Measurements from ENCODE around the gene CHRNB2. TPM values are rescaled to one million over a fixed set of nuclear protein-coding genes. Genes with fewer than 3 reads are reported as not detected.

The CHRNB2 gene
- total and polyA plus RNA-seq, 9 of the 15 experiments (the other 6 are each of a cell fraction or from before 2014, with no cell fraction given): 0.01 TPM; not detected in 8

DNA sequence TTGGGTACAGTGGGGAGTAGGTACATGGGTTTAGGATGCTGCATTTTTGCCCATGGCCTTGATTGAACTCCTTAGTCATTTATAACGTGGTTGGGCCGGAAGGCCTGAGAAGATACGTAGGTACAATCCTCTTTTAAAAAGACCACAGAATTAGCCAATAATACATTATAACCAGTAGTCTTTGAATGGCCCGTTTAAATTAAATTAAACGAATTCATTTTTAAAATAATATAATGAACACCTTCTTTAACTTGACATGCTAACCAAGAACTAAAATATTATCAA, 60.5 kb downstream of the CHRNB2 start (continued):
- TF ChIP-seq ZNF347 (CRISPR knock-in tag; IDR thresholded peaks at IDR 0.05; ENCODE audit: low read depth): no peak
- TF ChIP-seq LCOR (CRISPR knock-in tag; IDR thresholded peaks at IDR 0.05): no peak
- TF ChIP-seq YBX1 (IDR thresholded peaks at IDR 0.05): no peak
- no peak for TF ChIP-seq SMAD2 (IDR thresholded peaks at IDR 0.05; ENCODE audit: low read depth, low read length)
- TF ChIP-seq HNRNPL (IDR thresholded peaks at IDR 0.05; ENCODE audit: low read depth, low read length): no peak
- no peak for TF ChIP-seq ZNF184 (CRISPR knock-in tag; IDR thresholded peaks at IDR 0.05)
- TF ChIP-seq, protein P1, sequence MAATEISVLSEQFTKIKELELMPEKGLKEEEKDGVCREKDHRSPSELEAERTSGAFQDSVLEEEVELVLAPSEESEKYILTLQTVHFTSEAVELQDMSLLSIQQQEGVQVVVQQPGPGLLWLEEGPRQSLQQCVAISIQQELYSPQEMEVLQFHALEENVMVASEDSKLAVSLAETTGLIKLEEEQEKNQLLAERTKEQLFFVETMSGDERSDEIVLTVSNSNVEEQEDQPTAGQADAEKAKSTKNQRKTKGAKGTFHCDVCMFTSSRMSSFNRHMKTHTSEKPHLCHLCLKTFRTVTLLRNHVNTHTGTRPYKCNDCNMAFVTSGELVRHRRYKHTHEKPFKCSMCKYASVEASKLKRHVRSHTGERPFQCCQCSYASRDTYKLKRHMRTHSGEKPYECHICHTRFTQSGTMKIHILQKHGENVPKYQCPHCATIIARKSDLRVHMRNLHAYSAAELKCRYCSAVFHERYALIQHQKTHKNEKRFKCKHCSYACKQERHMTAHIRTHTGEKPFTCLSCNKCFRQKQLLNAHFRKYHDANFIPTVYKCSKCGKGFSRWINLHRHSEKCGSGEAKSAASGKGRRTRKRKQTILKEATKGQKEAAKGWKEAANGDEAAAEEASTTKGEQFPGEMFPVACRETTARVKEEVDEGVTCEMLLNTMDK (IDR thresholded peaks at IDR 0.05; ENCODE audit: borderline replicate concordance, insufficient read depth, low read depth, low read length, poor library complexity, severe bottlenecking): no peak
- TF ChIP-seq, protein P2, sequence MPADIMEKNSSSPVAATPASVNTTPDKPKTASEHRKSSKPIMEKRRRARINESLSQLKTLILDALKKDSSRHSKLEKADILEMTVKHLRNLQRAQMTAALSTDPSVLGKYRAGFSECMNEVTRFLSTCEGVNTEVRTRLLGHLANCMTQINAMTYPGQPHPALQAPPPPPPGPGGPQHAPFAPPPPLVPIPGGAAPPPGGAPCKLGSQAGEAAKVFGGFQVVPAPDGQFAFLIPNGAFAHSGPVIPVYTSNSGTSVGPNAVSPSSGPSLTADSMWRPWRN (IDR thresholded peaks at IDR 0.05; ENCODE audit: low read depth): no peak
- TF ChIP-seq HNRNPH1 (optimal IDR thresholded peaks at IDR 0.05; ENCODE audit: low read depth, low read length): no peak
- TF ChIP-seq, protein P3, sequence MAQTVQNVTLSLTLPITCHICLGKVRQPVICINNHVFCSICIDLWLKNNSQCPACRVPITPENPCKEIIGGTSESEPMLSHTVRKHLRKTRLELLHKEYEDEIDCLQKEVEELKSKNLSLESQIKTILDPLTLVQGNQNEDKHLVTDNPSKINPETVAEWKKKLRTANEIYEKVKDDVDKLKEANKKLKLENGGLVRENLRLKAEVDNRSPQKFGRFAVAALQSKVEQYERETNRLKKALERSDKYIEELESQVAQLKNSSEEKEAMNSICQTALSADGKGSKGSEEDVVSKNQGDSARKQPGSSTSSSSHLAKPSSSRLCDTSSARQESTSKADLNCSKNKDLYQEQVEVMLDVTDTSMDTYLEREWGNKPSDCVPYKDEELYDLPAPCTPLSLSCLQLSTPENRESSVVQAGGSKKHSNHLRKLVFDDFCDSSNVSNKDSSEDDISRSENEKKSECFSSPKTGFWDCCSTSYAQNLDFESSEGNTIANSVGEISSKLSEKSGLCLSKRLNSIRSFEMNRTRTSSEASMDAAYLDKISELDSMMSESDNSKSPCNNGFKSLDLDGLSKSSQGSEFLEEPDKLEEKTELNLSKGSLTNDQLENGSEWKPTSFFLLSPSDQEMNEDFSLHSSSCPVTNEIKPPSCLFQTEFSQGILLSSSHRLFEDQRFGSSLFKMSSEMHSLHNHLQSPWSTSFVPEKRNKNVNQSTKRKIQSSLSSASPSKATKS (CRISPR knock-in tag; IDR thresholded peaks at IDR 0.05): no peak
- TF ChIP-seq CREM (IDR thresholded peaks at IDR 0.05; ENCODE audit: low read depth): no peak
- TF ChIP-seq TOE1 (IDR thresholded peaks at IDR 0.05; ENCODE audit: borderline replicate concordance): no peak
- no peak for TF ChIP-seq TOE1 (CRISPR knock-in tag; IDR thresholded peaks at IDR 0.05; ENCODE audit: borderline replicate concordance, low read depth)
- TF ChIP-seq CBX3 (IDR thresholded peaks at IDR 0.05; ENCODE audit: borderline replicate concordance in 1 of 2, low read length in 2 of 2): no peak
- TF ChIP-seq NCOA2 (IDR thresholded peaks at IDR 0.05; ENCODE audit: partially characterized antibody in 2 of 2): no peak
- no peak for TF ChIP-seq DACH1 (IDR thresholded peaks at IDR 0.05; ENCODE audit: partially characterized antibody)
- TF ChIP-seq C11orf30 (IDR thresholded peaks at IDR 0.05; ENCODE audit: low read depth): no peak
- TF ChIP-seq, protein P4, sequence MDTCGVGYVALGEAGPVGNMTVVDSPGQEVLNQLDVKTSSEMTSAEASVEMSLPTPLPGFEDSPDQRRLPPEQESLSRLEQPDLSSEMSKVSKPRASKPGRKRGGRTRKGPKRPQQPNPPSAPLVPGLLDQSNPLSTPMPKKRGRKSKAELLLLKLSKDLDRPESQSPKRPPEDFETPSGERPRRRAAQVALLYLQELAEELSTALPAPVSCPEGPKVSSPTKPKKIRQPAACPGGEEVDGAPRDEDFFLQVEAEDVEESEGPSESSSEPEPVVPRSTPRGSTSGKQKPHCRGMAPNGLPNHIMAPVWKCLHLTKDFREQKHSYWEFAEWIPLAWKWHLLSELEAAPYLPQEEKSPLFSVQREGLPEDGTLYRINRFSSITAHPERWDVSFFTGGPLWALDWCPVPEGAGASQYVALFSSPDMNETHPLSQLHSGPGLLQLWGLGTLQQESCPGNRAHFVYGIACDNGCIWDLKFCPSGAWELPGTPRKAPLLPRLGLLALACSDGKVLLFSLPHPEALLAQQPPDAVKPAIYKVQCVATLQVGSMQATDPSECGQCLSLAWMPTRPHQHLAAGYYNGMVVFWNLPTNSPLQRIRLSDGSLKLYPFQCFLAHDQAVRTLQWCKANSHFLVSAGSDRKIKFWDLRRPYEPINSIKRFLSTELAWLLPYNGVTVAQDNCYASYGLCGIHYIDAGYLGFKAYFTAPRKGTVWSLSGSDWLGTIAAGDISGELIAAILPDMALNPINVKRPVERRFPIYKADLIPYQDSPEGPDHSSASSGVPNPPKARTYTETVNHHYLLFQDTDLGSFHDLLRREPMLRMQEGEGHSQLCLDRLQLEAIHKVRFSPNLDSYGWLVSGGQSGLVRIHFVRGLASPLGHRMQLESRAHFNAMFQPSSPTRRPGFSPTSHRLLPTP (IDR thresholded peaks at IDR 0.05; ENCODE audit: borderline replicate concordance, extremely low read depth, insufficient read length): no peak
- no peak for TF ChIP-seq SMARCA5 (IDR thresholded peaks at IDR 0.05)
- TF ChIP-seq ZNF561 (CRISPR knock-in tag; conservative IDR thresholded peaks at IDR 0.05): no peak
- TF ChIP-seq, protein P5, sequence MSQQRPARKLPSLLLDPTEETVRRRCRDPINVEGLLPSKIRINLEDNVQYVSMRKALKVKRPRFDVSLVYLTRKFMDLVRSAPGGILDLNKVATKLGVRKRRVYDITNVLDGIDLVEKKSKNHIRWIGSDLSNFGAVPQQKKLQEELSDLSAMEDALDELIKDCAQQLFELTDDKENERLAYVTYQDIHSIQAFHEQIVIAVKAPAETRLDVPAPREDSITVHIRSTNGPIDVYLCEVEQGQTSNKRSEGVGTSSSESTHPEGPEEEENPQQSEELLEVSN (IDR thresholded peaks at IDR 0.05; ENCODE audit: borderline replicate concordance in 1 of 2, extremely low read depth in 1 of 2, insufficient read depth in 1 of 2, insufficient read length in 1 of 2, low read depth in 1 of 2, low read length in 1 of 2, poor library complexity in 1 of 2, severe bottlenecking in 1 of 2): no peak
